HG03025 (cell line): ENCODE measurements around the gene LRRC25.
"Not testable (repeated sequence)": the region's sequence is repeated elsewhere in the genome, so short reads cannot be mapped to it uniquely, and the experiment has no call there.

Experiments used
- ATAC-seq: cut with Tn5 transposase; IDR thresholded peaks from one replicate; pipeline ENCODE4 v1.9.1; 2021; ENCODE audit warnings: mild to moderate bottlenecking, moderate library complexity; ENCODE audit not compliant: unreplicated experiment, low FRiP score

Gene LRRC25

DNA sequence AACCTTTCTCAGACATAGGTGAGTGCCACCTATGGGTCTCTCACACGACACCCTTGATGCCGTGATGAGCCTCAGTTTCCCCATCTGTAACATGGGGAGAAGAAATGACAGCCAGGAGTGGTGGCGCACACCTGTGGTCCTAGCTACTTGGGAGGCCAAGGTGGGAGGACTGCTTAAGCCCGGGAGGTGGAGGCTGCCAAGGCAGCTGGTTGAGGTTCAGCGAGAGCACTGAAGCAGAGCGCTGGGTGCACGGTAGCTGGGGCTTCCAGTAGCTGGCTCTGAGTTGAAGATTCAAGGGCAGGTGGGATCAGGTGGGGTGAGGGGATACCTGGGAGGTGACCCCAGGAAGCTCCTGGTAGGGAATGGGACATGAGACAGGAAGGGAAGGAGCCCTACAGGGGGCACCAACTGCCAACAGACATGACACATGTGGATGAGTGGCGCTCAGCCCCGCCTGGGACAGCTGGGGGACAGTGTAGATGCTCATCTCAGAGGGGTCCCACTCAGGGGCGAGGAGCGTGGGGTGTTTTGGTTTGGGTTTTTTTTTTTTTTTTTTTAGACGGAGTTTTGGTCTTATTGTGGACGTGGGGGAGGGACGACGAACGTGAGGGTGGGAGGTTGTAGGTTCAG, 15.3 kb upstream of the LRRC25 start:
- ATAC-seq = no peak

DNA sequence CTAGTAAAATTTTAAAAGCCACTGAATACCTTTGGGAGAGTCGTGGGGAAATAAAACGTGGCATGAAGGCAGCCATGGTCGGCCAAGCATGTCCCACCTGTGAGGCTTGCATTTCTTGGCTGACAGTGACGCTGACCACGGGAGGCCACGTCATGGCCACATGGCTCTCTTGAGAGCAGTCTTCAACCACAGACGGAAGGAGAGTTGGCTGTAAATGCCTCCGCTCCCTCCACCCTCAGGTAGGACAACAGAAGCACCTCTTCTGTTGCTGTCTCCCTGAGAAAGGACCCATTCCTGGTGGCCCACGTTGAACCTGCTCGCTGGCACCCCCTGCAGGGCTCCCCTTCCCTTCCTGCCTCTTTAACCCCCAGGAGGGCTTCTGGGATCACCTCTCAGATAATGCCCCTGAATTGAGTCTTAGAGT, 10.6 kb upstream of the LRRC25 start:
- no peak for ATAC-seq

DNA sequence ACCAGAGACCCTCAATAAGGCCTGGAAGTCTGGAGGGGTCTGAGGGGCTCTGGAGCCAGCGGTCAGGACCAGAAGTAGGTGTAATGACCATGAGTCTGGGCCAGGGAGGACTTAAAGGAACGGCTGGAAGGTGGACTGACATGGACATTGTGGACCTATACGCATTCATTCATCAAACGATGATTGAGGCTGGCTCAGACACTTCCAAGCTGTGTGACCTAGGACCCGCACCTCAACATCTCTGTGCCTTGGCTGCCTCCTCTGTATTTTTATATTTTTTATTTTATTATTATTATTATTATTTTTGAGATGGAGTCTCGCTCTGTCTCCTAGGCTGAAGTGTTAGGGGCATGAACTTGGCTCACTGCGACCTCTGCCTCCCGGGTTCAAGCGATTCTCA, 9.3 kb upstream of the LRRC25 start:
- no peak for ATAC-seq

DNA sequence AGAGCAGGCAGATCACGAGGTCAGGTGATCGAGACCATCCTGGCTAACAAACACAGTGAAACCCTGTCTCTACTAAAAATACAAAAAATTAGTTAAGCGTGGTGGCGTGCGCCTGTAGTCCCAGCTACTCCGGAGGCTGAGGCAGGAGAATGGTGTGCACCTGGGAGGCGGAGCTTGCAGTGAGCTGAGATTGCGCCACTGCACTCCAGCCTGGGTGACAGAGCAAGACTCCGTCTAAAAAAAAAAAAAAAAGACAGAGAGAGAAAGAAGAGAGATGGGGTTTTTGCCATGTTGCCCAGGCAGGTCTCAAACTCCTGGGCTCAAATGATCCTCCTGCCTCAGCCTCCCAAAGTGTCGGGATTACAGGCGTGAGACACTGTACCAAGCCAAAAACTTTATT, 8.3 kb upstream of the LRRC25 start:
- not testable (repeated sequence) for ATAC-seq

DNA sequence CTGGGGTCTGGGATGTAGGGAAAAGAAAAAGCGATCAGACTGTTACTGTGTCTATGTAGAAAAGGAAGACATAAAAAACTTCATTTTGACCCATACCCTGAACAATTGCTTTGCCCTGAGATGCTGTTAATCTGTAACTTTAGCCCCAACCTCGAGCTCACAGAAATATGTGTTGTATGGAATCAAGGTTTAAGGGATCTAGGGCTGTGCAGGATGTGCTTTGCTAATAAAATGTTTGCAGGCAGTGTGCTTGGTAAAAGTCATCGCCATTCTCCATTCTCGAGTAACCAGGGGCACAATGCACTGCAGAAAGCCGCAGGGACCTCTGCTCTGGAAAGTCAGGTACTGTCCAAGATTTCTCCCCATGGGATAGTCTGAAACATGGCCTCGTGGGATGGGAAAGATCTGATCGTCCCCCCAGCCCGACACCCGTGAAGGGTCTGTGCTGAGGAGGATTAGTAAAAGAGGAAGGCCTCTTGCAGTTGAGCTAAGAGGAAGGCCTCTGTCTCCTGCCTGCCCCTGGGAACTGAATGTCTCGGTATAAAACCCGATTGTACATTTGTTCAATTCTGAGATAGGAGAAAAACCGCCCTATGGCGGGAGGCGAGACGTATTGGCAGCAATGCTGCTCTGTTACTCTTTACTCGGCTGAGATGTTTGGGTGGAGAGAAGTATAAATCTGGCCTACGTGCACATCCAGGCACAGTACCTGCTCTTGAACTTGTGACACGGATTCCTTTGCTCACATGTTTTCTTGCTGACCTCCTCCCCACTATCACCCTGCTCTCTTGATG, 5.2 kb upstream of the LRRC25 start:
- not testable (repeated sequence) for ATAC-seq

DNA sequence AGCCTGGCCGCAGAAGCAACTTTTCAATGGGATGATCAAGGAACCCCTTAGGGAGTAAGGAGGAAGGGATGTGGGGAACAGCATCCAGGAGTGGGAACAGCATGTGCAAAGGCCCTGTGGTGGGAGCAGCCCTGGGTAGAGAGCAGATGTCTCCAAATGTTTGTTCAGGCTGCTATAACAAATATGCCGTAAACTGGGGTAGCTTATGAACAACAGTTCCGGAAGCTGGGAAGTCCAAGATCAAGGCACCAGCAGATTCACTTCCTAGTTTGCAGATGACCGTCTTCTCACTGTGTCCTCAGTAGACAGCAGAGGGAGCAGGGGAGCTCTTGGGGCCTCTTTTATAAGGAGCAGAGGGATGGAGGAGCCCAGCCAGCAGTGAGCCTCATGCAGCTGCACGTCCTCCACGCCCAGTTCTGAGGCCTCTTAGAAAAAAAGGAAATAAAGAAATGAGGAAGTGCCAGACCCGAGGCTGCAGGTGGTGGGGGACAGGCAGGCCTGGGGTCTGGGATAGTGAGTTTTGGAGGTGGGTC, 4.2 kb upstream of the LRRC25 start:
- no peak for ATAC-seq

DNA sequence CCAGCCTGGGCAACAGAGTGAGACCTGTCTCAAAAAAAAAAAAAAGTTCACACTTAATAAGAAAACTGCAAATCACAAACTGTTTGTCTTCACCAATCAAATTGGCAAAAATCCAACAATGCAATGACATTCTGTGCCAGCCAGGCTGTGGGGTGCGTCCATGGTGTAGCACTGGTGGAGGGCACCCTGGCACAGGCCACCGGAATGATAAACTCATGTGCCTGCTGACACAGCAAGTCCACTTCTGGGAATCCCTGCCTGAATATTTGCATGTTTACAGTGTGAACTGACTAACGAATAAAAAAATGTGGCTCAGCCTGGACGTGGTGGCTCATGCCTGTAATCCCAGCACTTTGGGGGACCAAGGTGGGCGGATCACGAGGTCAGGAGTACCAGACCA, 1.6 kb upstream of the LRRC25 start:
- no peak for ATAC-seq

DNA sequence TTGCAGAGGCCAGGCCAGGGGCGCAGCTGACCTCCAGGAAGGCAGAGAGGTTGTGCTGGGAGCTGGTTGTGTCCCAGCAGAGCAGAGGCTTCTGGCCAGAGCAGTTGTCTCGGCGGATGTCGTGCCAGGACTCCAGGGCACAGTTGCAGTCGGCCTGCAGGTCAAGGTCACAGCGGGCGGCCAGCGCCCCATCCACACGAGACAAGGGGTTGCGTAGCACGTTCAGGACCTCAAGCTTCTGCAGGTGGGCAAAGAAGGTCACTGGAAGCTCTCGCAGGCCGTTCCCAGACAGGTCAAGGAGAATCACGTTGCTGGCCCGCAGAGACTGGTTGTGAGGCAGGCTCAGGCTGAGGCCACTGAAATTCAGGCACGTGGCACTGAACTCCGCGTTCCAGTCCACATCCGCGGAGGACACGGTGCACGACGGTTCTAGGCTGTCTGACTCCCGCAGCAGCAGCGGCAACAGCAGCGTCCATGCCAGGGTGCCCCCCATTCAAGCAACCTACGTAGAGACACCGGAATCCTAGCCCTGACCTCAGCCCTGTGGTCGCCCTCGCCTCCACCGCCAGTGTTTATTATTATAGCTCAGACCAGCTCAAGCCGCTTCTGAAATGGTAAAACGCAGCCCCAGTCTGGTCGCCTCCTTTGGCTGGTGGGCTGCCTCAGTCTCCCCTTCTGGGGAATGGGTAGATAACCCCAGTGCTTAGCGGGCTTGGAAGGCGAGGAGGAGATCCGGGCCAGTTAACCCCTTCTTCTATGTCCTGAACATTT, 766 bp downstream of the LRRC25 start:
- no peak for ATAC-seq

DNA sequence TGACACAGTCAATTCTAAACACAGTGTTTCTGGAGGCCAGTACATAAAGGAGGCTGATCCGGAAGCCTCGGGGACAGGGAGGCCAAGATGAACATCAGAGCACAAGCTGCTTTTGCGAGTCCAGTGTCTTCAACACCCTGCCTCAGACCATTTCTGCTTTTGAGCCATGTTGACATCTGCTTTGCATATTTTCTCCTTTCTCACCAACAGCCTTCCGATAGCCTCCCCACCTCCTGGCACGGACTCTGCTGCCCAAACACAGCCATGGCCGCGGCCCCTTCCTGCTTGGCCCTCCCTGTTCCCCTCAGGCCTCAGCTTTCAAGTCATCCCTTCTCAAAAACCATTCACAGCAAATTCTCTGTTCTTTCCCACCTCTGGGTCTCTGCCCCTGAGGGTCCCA, 3.6 kb downstream of the LRRC25 start:
- no peak for ATAC-seq

DNA sequence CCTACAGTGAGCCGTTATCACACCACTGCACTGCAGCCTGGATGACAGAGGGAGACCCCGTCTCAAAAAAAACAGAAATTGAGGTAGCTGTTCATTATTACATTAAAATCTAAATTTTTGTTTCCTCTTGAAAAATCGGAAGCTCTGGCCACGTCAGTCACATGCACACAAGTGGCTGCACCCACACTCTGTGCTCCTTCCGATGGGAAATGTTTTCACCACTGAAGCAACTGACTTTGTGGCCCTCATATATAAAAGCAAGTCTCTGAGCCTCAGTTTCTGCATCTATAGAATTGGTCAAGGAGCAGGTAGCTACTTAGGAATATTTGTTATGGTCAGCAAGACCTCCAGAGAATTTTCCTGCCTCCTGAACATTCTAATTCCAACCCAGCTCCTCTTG, 4.5 kb downstream of the LRRC25 start:
- no peak for ATAC-seq

DNA sequence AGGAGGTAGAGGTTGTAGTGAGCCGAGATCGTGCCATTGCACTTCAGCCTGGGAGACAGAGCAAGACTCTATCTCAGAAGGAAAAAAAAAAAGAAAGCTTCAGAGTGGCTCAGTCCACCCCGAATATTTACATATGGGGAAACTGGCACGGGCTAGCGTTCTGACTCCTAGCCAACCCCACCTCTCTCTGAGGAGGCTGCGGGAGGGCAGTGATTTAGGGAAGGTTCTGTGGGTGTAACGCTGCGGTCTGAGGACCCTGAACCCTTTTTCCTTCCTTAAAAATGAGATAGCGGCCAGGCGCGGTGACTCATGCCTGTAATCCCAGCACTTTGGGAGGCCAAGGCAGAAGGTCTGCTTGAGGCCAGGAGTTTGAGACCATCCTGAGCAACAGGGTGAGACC, 5.0 kb downstream of the LRRC25 start:
- ATAC-seq = no peak

DNA sequence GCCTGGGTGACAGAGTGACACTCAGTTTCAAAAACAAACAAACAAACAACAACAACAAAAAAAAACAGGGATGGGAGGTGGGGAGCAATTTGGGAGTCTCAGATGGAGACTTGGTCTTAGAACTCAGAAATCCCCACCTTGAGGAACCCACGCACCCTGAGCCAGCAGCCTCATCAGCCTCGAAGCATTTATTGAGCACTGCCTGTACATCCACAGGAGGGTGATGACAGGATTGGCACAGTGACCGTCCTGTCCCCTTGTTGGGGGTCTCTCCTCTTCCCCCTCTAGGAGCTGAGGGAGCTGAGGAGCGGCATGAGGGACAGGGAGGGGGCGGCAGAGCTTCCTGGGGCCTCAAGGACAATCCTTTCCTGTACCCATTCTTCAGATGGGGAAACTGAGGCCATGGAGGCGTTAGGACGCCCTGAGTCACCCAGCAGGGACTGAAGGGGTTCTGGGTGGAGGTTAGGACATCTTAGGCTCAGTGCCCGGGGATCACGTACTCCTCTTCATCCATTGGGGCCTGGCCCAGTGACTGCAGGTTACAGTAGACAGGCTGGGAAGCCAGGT, 5.8 kb downstream of the LRRC25 start:
- ATAC-seq = no peak

DNA sequence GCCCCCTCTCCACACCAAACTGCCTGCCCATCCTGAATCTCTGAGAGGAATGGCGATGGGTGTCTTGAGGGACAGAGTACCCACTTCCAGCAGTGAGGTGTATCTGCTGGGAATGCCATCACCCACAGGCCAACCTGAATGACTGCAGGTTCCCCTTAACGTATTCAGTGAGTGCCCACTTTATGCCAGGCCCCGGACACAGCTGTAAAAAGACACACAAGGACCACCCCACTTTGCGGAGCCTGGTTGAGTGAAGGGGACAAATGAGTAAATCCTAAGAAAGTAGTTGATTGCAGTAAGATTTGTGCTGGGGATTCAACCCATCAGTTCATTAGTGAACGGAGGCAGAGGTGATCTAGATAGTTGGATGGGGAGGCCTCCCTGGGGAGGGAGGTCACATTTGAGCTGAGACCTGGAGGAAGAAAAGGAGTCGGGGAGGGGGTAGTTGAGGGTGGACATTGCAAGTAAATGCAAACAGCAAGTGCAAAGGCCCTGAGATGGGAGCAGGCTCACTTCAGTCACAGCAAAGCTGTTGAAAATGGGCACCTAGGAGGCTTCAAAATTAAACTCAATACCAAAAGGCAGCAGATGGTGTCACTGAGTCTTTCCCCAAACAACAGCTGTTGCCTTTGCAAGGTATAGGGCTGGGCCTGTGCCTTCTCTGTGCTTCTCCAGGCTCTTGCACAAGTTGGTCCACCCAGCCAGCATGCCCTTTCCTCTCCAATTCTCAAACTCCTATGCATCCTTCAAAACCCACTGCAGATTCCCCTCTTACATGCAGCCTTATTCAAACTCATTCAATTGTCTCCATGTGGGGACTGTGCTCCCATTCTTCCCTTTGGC, 7.1 kb downstream of the LRRC25 start:
- no peak for ATAC-seq

DNA sequence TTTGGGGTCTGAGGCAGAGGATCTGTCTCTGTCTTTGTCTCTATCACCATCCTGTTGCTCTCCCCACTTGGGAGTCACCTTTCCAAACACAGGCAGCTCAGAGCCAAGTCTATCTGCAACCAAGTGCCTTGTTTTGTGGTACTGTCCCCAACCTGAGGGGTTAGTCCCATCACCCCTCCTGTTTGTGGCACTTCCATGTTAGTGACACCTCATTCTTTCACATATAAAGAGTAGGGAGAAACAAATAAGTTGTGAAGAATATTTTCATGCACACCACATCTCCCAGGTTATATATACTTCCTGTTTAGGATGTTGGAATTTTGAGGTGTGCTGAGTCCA, 7.7 kb downstream of the LRRC25 start:
- no peak for ATAC-seq

DNA sequence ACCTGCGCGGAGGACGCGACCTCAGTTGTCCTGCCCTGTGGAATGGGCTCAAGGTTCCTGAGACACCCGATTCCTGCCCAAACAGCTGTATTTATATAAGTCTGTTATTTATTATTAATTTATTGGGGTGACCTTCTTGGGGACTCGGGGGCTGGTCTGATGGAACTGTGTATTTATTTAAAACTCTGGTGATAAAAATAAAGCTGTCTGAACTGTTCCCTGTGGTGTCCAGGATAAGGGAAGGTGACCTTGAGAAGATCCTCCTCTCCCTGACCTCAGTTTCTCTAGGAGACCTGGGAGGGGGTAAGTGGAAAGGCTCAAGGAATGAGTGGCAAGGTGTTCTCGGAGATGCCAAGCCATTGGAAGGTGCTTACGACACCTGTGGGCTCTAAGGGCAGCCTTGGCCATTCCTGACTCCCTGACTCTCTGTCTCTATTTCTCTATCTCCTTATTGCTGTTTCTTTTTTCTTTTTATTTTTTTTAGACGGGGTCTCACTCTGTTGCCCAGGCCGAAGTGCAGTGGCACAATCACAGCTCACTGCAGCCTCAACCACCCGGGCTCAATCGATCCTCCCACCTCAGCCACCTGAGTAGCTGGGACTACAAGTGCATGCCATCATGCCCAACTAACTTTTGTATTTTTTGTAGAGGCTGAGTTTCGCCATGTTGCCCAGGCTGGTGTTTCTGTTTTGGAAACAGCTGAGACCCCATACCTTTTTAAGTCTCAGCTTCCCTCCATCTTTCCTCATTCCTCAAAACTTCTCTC, 8.3 kb downstream of the LRRC25 start:
- ATAC-seq = no peak

DNA sequence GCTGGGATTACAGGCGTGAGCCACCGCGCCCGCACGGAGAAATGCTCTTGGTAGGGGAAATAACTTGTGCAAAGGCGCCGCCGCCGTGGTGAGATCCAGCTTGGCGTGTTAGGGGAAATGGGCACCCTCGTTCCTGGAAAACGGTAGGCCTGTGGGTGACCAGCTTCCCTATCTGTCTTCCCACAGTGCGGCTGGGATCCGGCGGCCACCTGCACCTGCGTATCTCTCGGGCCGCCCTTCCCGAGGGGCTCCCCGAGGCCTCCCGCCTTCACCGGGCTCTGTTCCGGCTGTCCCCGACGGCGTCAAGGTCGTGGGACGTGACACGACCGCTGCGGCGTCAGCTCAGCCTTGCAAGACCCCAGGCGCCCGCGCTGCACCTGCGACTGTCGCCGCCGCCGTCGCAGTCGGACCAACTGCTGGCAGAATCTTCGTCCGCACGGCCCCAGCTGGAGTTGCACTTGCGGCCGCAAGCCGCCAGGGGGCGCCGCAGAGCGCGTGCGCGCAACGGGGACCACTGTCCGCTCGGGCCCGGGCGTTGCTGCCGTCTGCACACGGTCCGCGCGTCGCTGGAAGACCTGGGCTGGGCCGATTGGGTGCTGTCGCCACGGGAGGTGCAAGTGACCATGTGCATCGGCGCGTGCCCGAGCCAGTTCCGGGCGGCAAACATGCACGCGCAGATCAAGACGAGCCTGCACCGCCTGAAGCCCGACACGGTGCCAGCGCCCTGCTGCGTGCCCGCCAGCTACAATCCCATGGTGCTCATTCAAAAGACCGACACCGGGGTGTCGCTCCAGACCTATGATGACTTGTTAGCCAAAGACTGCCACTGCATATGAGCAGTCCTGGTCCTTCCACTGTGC, 9.1 kb downstream of the LRRC25 start:
- no peak for ATAC-seq

DNA sequence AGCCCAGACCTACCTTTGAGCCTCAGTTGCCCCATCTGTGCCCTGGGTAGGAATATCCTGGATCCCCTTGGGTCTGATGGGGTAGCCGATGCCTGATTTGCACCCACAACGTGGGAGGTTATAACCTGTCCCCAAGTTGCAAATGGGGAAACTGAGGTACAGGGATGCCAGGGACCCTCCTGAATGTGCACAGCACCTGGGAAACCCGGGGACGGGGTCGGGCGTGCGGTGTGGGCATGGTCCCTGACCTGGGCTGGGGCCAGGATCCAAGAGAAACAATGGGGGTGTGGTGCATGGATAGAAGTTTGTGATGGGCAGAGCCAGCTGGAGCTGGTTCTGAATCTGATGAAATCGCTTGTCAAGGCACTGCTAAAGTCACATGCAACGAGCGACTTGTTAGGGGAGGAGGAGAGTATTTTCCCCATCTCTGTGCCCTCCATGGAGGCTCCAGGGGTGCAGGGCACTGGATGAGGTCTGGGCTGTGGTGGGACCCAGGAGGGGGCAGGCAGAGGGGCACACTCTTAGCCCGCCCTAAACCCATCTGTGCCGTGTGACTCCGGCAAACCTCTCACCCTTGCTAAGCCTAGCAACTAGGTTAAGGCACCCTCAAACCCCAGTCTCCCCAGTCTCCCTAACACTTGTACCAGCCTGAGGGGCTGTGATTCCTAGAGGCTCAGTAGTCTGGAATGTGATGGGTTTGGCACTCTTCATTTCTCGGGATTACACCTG, 10.7 kb downstream of the LRRC25 start:
- ATAC-seq = no peak
